ENCODE measurements around the gene OR10AG1. TPM values are rescaled to one million over a fixed set of nuclear protein-coding genes. Genes with fewer than 3 reads are reported as not detected.

OR10AG1 gene
- total RNA-seq, 1 donor from 2014 or later = not detected

DNA sequence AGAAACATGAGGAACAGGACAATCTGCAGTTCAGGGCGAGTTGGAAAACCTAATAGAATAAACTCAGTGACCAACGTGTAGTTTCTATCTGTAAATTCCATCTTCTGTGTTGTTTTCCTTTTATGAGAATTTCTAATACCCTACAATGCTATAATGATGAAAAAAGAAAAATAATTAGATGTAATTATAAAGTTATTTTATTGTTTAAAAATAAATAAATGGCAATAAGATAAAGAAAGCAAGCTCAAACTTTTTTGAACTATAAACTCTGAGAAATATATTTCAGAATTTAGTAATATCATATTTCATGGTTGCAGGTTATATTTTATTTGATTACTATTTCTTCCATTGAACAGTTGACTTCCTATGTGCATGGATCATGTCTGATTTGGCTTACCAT is 33.4 kb downstream of the OR10AG1 start, which contains the start of gene OR5I1:
Gene OR5I1, minus strand, starts transcription at position 101 of the 400 bp plus-strand sequence. Its CDS starts 0 bp downstream, at position 101.
- H3K27ac Mint-ChIP-seq (ENCODE audit: unreplicated experiment) = no peak within 1 kb of the TSS
- no peaks in the 10 kb centered on the region for H3K36me3 Mint-ChIP-seq (ENCODE audit: unreplicated experiment)
- DNase-seq = no peak
- no peaks in the 10 kb centered on the region for H3K9me3 Mint-ChIP-seq (ENCODE audit: unreplicated experiment)
- no peak within 1 kb of the TSS for H3K4me3 Mint-ChIP-seq (ENCODE audit: unreplicated experiment)
- peaks cover 2% of the 10 kb centered on the region for H3K27me3 Mint-ChIP-seq (ENCODE audit: unreplicated experiment)
- no peaks in the 10 kb centered on the region for H3K4me1 Mint-ChIP-seq (ENCODE audit: low read depth, unreplicated experiment)
- TF ChIP-seq, protein P1, sequence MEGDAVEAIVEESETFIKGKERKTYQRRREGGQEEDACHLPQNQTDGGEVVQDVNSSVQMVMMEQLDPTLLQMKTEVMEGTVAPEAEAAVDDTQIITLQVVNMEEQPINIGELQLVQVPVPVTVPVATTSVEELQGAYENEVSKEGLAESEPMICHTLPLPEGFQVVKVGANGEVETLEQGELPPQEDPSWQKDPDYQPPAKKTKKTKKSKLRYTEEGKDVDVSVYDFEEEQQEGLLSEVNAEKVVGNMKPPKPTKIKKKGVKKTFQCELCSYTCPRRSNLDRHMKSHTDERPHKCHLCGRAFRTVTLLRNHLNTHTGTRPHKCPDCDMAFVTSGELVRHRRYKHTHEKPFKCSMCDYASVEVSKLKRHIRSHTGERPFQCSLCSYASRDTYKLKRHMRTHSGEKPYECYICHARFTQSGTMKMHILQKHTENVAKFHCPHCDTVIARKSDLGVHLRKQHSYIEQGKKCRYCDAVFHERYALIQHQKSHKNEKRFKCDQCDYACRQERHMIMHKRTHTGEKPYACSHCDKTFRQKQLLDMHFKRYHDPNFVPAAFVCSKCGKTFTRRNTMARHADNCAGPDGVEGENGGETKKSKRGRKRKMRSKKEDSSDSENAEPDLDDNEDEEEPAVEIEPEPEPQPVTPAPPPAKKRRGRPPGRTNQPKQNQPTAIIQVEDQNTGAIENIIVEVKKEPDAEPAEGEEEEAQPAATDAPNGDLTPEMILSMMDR (IDR thresholded peaks at IDR 0.05; ENCODE audit: partially characterized antibody, unreplicated experiment) = no peak

DNA sequence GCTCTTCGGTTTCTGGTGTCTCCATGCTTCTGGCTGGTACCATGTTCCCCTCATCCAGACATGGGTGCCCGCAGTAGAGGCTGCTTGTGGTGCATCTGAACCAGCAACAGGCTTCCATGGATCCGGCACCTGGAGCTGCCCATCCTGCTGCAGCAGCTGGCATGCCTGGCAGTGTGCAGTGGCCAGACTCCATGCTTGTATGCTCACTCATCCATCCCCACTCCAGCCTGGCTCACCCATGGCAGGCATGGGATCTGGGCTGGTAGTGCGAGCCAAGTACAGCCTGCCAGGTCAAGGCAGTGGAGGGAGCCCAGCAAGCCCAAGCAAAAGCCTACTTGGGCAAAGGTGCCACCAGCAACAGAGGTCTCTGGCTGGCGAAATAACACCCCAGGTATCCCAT is 49.2 kb downstream of the OR10AG1 start:
- H3K27ac Mint-ChIP-seq (ENCODE audit: unreplicated experiment) = no peak overlapping the region
- TF ChIP-seq, protein P1 (IDR thresholded peaks at IDR 0.05; ENCODE audit: partially characterized antibody, unreplicated experiment) = no peak
- H3K4me1 Mint-ChIP-seq (ENCODE audit: low read depth, unreplicated experiment) = no peaks in the 10 kb centered on the region
- H3K4me3 Mint-ChIP-seq (ENCODE audit: unreplicated experiment) = no peak overlapping the region
- H3K9me3 Mint-ChIP-seq (ENCODE audit: unreplicated experiment) = peaks cover 3% of the 10 kb centered on the region
- no peak for DNase-seq
- H3K27me3 Mint-ChIP-seq (ENCODE audit: unreplicated experiment) = no peaks in the 10 kb centered on the region
- H3K36me3 Mint-ChIP-seq (ENCODE audit: unreplicated experiment) = no peaks in the 10 kb centered on the region

Other genes with a start within 250 kb of the OR10AG1 start
- not detected for gene OR5D13, start 196.5 kb downstream of the OR10AG1 start, total RNA-seq (ENCODE audit: unreplicated experiment)
- not detected for gene OR5D14, start 174.4 kb downstream of the OR10AG1 start, total RNA-seq (ENCODE audit: unreplicated experiment)
- not detected for gene OR5L1, start 158.6 kb downstream of the OR10AG1 start, total RNA-seq (ENCODE audit: unreplicated experiment)
- not detected for gene OR5D18, start 150.3 kb downstream of the OR10AG1 start, total RNA-seq (ENCODE audit: unreplicated experiment)
- not detected for gene OR5L2, start 142.7 kb downstream of the OR10AG1 start, total RNA-seq (ENCODE audit: unreplicated experiment)
- gene OR5D16, start 131.2 kb downstream of the OR10AG1 start, total RNA-seq (ENCODE audit: unreplicated experiment) = not detected
- gene TRIM51, start 86.6 kb downstream of the OR10AG1 start, total RNA-seq (ENCODE audit: unreplicated experiment) = 0.37 TPM
- not detected for gene OR5W2, start 55.4 kb downstream of the OR10AG1 start, total RNA-seq (ENCODE audit: unreplicated experiment)
- not detected for gene OR5I1, start 33.5 kb downstream of the OR10AG1 start, total RNA-seq (ENCODE audit: unreplicated experiment)
- gene OR5F1, start 24.7 kb upstream of the OR10AG1 start, total RNA-seq (ENCODE audit: unreplicated experiment) = not detected
- not detected for gene OR5AS1, start 57.7 kb upstream of the OR10AG1 start, total RNA-seq (ENCODE audit: unreplicated experiment)
- not detected for gene OR8I2, start 123.4 kb upstream of the OR10AG1 start, total RNA-seq (ENCODE audit: unreplicated experiment)
- gene OR8H2, start 133.7 kb upstream of the OR10AG1 start, total RNA-seq (ENCODE audit: unreplicated experiment) = not detected
- gene OR8H3, start 152.4 kb upstream of the OR10AG1 start, total RNA-seq (ENCODE audit: unreplicated experiment) = not detected
- not detected for gene OR8J3, start 170.3 kb upstream of the OR10AG1 start, total RNA-seq (ENCODE audit: unreplicated experiment)
- gene OR8K5, start 190.4 kb upstream of the OR10AG1 start, total RNA-seq (ENCODE audit: unreplicated experiment) = not detected
- gene OR5J2, start 206.7 kb upstream of the OR10AG1 start, total RNA-seq (ENCODE audit: unreplicated experiment) = not detected